GF-D8 (cell line): ENCODE data around the gene FRY.

Experiments used
- DNase-seq: peaks from one replicate; lab custom pipeline; 2025; lab: John Stamatoyannopoulos, UW

Gene FRY

GRCh38 chr13:32086791-32087441, 55.3 kb downstream of the FRY start:
- no peak for DNase-seq

- no peak for DNase-seq
These were observed 56.6 kb downstream of the FRY start for GRCh38 chr13:32087955-32088747.

GRCh38 chr13:32092496-32092895, 60.9 kb downstream of the FRY start:
- no peak for DNase-seq

GRCh38 chr13:32093006-32093405, 61.4 kb downstream of the FRY start:
- DNase-seq, result no peak

GRCh38 chr13:32098272-32098671, 66.7 kb downstream of the FRY start:
- no peak for DNase-seq

- no peak for DNase-seq
These were observed 74.2 kb downstream of the FRY start for GRCh38 chr13:32105653-32106313.

GRCh38 chr13:32107474-32107873, 75.9 kb downstream of the FRY start:
- DNase-seq, result peak; percentile 98

GRCh38 chr13:32107973-32108372, 76.4 kb downstream of the FRY start:
- no peak for DNase-seq

GRCh38 chr13:32113532-32113931, 82.0 kb downstream of the FRY start:
- peak; percentile 85 for DNase-seq

- DNase-seq, result no peak
These were observed 82.8 kb downstream of the FRY start for GRCh38 chr13:32114284-32114950.

- peak; percentile 60 for DNase-seq
These were observed 83.5 kb downstream of the FRY start for GRCh38 chr13:32115066-32115465.

GRCh38 chr13:32116210-32116609, 84.6 kb downstream of the FRY start:
- DNase-seq, result peak; percentile 99

GRCh38 chr13:32117001-32117400, 85.4 kb downstream of the FRY start:
- DNase-seq, result no peak

- DNase-seq, result peak; percentile 69
These were observed 86.1 kb downstream of the FRY start for GRCh38 chr13:32117701-32118100.

GRCh38 chr13:32121316-32121715, 89.7 kb downstream of the FRY start:
- DNase-seq, result no peak

GRCh38 chr13:32124743-32125142, 93.2 kb downstream of the FRY start:
- peak; percentile 77 for DNase-seq

GRCh38 chr13:32125221-32125689, 93.7 kb downstream of the FRY start:
- DNase-seq, result peak; percentile 97

GRCh38 chr13:32125751-32126150, 94.2 kb downstream of the FRY start:
- DNase-seq, result peak; percentile 97

GRCh38 chr13:32126278-32126677, 94.7 kb downstream of the FRY start:
- no peak for DNase-seq

GRCh38 chr13:32126756-32127155, 95.2 kb downstream of the FRY start:
- DNase-seq, result no peak

GRCh38 chr13:32127691-32128090, 96.1 kb downstream of the FRY start:
- DNase-seq, result no peak
